OCI-LY1 (cell line): Measurements from ENCODE around the gene CYB5R3.

Experiments used
- H2AFZ ChIP-seq: fragments of 200-600 bp; sonication (generic), shearing (Covaris generic); 2 replicates; pipeline ENCODE4 v1.6.0; 2014; ENCODE audit warnings: antibody characterized with exemption, mild to moderate bottlenecking, low read length
- H3F3A ChIP-seq: fragments of 200-600 bp; sonication (generic), shearing (Covaris generic); 2 replicates; pipeline ENCODE4 v1.6.0; 2014; ENCODE audit warnings: mild to moderate bottlenecking, antibody characterized with exemption, low read length, moderate library complexity; ENCODE audit not compliant: insufficient read depth
- H3K27ac ChIP-seq: fragments of 200-600 bp; sonication (generic); 2 replicates; pipeline ENCODE4 v1.5.1; 2014; ENCODE audit warnings: low read length, mixed run types, mild to moderate bottlenecking, low read depth; ENCODE audit not compliant: poor library complexity, severe bottlenecking
- H3K27me3 ChIP-seq: fragments of 200-600 bp; sonication (generic); 2 replicates; pipeline ENCODE4 v1.6.0; 2014; ENCODE audit warnings: antibody characterized with exemption, mild to moderate bottlenecking, low read length, moderate library complexity; ENCODE audit not compliant: insufficient read depth
- H3K36me3 ChIP-seq: fragments of 200-600 bp; sonication (generic); 2 replicates; pipeline ENCODE4 v1.6.1; 2014; ENCODE audit warnings: mild to moderate bottlenecking, antibody characterized with exemption, low read length, moderate library complexity, mixed read lengths; ENCODE audit not compliant: insufficient read depth
- H3K4me1 ChIP-seq: fragments of 200-600 bp; sonication (generic); 2 replicates; pipeline ENCODE4 v1.5.1; 2014; ENCODE audit warnings: mild to moderate bottlenecking, low read length, moderate library complexity; ENCODE audit not compliant: insufficient read depth, severe bottlenecking
- H3K4me2 ChIP-seq: fragments of 200-600 bp; sonication (generic), shearing (Covaris generic); 2 replicates; pipeline ENCODE4 v1.6.1; 2014; ENCODE audit warnings: low read length
- H3K4me3 ChIP-seq: fragments of 200-600 bp; sonication (generic); 2 replicates; pipeline ENCODE4 v1.5.1; 2014; ENCODE audit warnings: low read length, low read depth, mild to moderate bottlenecking, mixed read lengths; ENCODE audit not compliant: poor library complexity, severe bottlenecking
- H3K79me2 ChIP-seq: fragments of 200-600 bp; shearing (Covaris generic); 2 replicates; pipeline ENCODE4 v1.6.1; 2016; ENCODE audit warnings: mixed run types, low read length, mixed read lengths; ENCODE audit not compliant: insufficient read depth
- H3K9ac ChIP-seq: fragments of 200-600 bp; sonication (generic), shearing (Covaris generic); 2 replicates; pipeline ENCODE4 v1.6.1; 2014; ENCODE audit warnings: mild to moderate bottlenecking, low read length, mixed read lengths
- H3K9me2 ChIP-seq: fragments of 200-600 bp; sonication (generic), shearing (Covaris generic); 2 replicates; pipeline ENCODE4 v1.6.1; 2014; ENCODE audit warnings: low read depth, mild to moderate bottlenecking, low read length, mixed read lengths
- H3K9me3 ChIP-seq: fragments of 200-600 bp; shearing (Covaris generic); 2 replicates; pipeline ENCODE4 v1.6.1; 2014; ENCODE audit warnings: low read length, mixed read lengths
- H4K20me1 ChIP-seq: fragments of 200-600 bp; sonication (generic), shearing (Covaris generic); 2 replicates; pipeline ENCODE4 v1.6.0; 2016; ENCODE audit warnings: mild to moderate bottlenecking, low read length; ENCODE audit not compliant: insufficient read depth
- CTCF ChIP-seq: fragments of 200-600 bp; sonication (generic), shearing (Covaris generic); IDR thresholded peaks from 2 replicates; pipeline ENCODE4 v1.5.1; 2017; ENCODE audit warnings: mild to moderate bottlenecking, antibody characterized with exemption, low read length, moderate library complexity, mixed read lengths
- EZH2 ChIP-seq: fragments of 200-600 bp; sonication (generic), shearing (Covaris generic); IDR thresholded peaks from 2 replicates; pipeline ENCODE4 v1.8.0; 2017; ENCODE audit warnings: borderline replicate concordance, mixed run types, mild to moderate bottlenecking, antibody characterized with exemption, low read length, moderate library complexity, mixed read lengths

Gene CYB5R3

GRCh38 chr22:42637555-42637954 is 11.6 kb downstream of the CYB5R3 start:
- H4K20me1 ChIP-seq = no peaks in the 10 kb centered on the region
- no peaks in the 10 kb centered on the region for H3K9me3 ChIP-seq
- peaks cover under 1% of the 10 kb centered on the region for H3K4me1 ChIP-seq
- no peaks in the 10 kb centered on the region for H3K27me3 ChIP-seq
- no peaks in the 10 kb centered on the region for H3K9me2 ChIP-seq
- no peak overlapping the region for H3K27ac ChIP-seq
- no peaks in the 10 kb centered on the region for H3K79me2 ChIP-seq
- H3K36me3 ChIP-seq = peaks cover 10% of the 10 kb centered on the region; the same call in 1 of the 2 replicates
- no peak overlapping the region for H3K9ac ChIP-seq
- H3K4me2 ChIP-seq = no peak overlapping the region
- H2AFZ ChIP-seq = no peak overlapping the region
- no peak for TF ChIP-seq EZH2
- TF ChIP-seq CTCF = no peak
- H3F3A ChIP-seq = no peaks in the 10 kb centered on the region
- H3K4me3 ChIP-seq = no peak overlapping the region

GRCh38 chr22:42636506-42636905 is 12.7 kb downstream of the CYB5R3 start:
- Histone ChIP-seq H3K4me3 (no peak overlapping the region), H3K79me2 (no peaks in the 10 kb centered on the region), H3K9me3 (no peaks in the 10 kb centered on the region), H4K20me1 (no peaks in the 10 kb centered on the region), H2AFZ (no peak overlapping the region), H3K4me2 (no peak overlapping the region), H3K36me3 (peaks cover 21% of the 10 kb centered on the region; the same call in 1 of the 2 replicates), H3K9ac (no peak overlapping the region), H3K27me3 (no peaks in the 10 kb centered on the region), H3K4me1 (peaks cover 5% of the 10 kb centered on the region), H3K9me2 (no peaks in the 10 kb centered on the region), H3F3A (no peaks in the 10 kb centered on the region), H3K27ac (no peak overlapping the region)
- no peak for TF ChIP-seq EZH2
- no peak for TF ChIP-seq CTCF

GRCh38 chr22:42635531-42635930 is 13.7 kb downstream of the CYB5R3 start:
- Histone ChIP-seq H3K9me3 (no peaks in the 10 kb centered on the region), H3K9me2 (no peaks in the 10 kb centered on the region), H3K36me3 (peaks cover 28% of the 10 kb centered on the region), H4K20me1 (no peaks in the 10 kb centered on the region), H3K4me2 (no peak overlapping the region), H3K27me3 (no peaks in the 10 kb centered on the region), H3K4me3 (no peak overlapping the region), H3K4me1 (peaks cover 15% of the 10 kb centered on the region), H2AFZ (no peak overlapping the region), H3K9ac (no peak overlapping the region), H3F3A (no peaks in the 10 kb centered on the region), H3K27ac (no peak overlapping the region), H3K79me2 (no peaks in the 10 kb centered on the region)
- TF ChIP-seq CTCF = no peak
- no peak for TF ChIP-seq EZH2
